RWPE2 (cell line): Measurements from ENCODE around the gene HPS3.
"Not testable (repeated sequence)": the region's sequence is repeated elsewhere in the genome, so short reads cannot be mapped to it uniquely, and the experiment has no call there.

Experiments
- ATAC-seq: fragments of 200-7000 bp; cut with Tn5 transposase; 3 replicates; pipeline ENCODE4 v1.9.1; 2021; ENCODE audit warnings: low read depth
- DNase-seq: peaks from one replicate; pipeline ENCODE4 v3.0.0-alpha.2; 2020; ENCODE audit warnings: low spot score
- H3K27ac ChIP-seq: fragments of 450-650 bp; 2 replicates; pipeline ENCODE4 v1.5.1; 2017; ENCODE audit warnings: mild to moderate bottlenecking; ENCODE audit not compliant: poor library complexity, severe bottlenecking
- H3K27me3 ChIP-seq: fragments of 250-450 bp; sonication (Bioruptor Pico); 2 replicates; pipeline ENCODE4 v1.5.1; 2021; ENCODE audit warnings: mild to moderate bottlenecking, moderate library complexity; ENCODE audit not compliant: insufficient read depth, poor library complexity, severe bottlenecking
- H3K36me3 ChIP-seq: fragments of 250-450 bp; sonication (Bioruptor Pico); 2 replicates; pipeline ENCODE4 v1.5.1; 2020; ENCODE audit warnings: low read depth, mild to moderate bottlenecking, moderate library complexity
- H3K4me1 ChIP-seq: fragments of 250-450 bp; sonication (Bioruptor Pico); 2 replicates; pipeline ENCODE4 v1.5.1; 2021; ENCODE audit warnings: mild to moderate bottlenecking, moderate library complexity; ENCODE audit not compliant: insufficient read depth, poor library complexity, severe bottlenecking
- H3K4me3 ChIP-seq: fragments of 250-450 bp; sonication (Bioruptor Pico); 2 replicates; pipeline ENCODE4 v1.5.1; 2021; ENCODE audit warnings: mild to moderate bottlenecking, moderate library complexity; ENCODE audit not compliant: severe bottlenecking
- H3K9me3 ChIP-seq: fragments of 250-450 bp; sonication (Bioruptor Pico); 2 replicates; pipeline ENCODE4 v1.5.1; 2021; ENCODE audit warnings: mild to moderate bottlenecking, moderate library complexity; ENCODE audit not compliant: severe bottlenecking
- TF ChIP-seq, protein P1 (sequence below): fragments of 450-650 bp; IDR thresholded peaks from one replicate; pipeline ENCODE4 v1.5.1; 2017; ENCODE audit warnings: mild to moderate bottlenecking, moderate library complexity; ENCODE audit not compliant: poor library complexity, severe bottlenecking

The HPS3 gene

DNA sequence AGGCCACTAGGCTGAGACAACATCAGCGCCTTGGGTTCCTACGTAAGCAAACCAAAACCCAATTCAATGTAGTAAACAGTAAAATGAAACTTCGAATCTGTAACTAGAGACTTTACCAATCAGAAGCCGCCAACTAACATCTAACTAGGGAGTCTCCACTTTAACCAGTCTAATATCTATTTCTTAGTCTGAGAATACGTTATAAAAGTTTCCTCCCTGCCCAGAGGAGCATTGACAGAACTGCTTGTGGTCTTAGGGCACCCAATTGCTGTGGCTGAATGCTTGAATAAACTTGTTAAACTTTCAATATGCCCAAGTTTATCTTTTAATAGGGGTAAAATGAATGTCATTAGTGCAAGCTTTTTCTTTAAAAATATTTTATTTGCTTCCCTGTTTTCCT is 87.9 kb downstream of the HPS3 start:
- H3K36me3 ChIP-seq, result no peaks in the 10 kb centered on the region
- ATAC-seq, result no peak
- no peak overlapping the region for H3K27ac ChIP-seq
- H3K9me3 ChIP-seq, result no peaks in the 10 kb centered on the region
- TF ChIP-seq, protein P1, sequence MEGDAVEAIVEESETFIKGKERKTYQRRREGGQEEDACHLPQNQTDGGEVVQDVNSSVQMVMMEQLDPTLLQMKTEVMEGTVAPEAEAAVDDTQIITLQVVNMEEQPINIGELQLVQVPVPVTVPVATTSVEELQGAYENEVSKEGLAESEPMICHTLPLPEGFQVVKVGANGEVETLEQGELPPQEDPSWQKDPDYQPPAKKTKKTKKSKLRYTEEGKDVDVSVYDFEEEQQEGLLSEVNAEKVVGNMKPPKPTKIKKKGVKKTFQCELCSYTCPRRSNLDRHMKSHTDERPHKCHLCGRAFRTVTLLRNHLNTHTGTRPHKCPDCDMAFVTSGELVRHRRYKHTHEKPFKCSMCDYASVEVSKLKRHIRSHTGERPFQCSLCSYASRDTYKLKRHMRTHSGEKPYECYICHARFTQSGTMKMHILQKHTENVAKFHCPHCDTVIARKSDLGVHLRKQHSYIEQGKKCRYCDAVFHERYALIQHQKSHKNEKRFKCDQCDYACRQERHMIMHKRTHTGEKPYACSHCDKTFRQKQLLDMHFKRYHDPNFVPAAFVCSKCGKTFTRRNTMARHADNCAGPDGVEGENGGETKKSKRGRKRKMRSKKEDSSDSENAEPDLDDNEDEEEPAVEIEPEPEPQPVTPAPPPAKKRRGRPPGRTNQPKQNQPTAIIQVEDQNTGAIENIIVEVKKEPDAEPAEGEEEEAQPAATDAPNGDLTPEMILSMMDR, result no peak
- no peak for DNase-seq
- H3K4me1 ChIP-seq, result peaks cover 5% of the 10 kb centered on the region
- no peaks in the 10 kb centered on the region for H3K27me3 ChIP-seq
- H3K4me3 ChIP-seq, result no peak overlapping the region

DNA sequence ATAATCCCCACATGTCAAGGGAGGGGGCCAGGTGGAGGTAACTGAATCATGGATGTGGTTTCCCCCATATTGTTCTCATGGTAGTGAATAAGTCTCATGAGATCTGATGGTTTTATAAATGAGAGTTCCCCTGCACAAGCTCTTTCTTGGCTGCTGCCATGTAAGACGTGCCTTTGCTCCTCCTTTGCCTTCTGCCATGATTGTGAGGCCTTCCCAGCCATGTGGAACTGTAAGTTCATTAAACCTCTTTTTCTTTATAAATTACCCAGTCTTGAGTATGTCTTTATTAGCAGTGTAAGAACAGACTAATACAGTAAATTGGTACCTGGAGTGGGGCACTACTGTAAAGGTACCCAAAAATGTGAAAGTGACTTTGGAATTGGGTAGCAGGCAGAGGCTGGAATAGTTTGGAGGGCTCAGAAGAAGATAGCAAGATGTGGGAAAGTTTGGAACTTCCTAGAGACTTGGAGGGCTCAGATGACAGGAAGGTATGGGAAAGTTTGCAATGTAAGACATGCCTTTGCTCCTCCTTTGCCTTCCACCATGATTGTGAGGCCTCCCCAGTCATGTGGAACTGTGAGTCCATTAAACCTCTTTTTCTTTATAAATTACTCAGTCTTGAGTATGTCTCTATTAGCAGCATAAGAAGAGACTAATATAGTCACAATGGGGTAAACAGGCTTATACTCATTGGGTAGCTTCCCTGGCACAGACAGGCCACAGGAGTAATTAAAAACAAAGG is 90.1 kb downstream of the HPS3 start:
- not testable (repeated sequence) for H3K27ac ChIP-seq, H3K4me3 ChIP-seq, H3K9me3 ChIP-seq, H3K36me3 ChIP-seq, H3K27me3 ChIP-seq, H3K4me1 ChIP-seq, ATAC-seq, DNase-seq

DNA sequence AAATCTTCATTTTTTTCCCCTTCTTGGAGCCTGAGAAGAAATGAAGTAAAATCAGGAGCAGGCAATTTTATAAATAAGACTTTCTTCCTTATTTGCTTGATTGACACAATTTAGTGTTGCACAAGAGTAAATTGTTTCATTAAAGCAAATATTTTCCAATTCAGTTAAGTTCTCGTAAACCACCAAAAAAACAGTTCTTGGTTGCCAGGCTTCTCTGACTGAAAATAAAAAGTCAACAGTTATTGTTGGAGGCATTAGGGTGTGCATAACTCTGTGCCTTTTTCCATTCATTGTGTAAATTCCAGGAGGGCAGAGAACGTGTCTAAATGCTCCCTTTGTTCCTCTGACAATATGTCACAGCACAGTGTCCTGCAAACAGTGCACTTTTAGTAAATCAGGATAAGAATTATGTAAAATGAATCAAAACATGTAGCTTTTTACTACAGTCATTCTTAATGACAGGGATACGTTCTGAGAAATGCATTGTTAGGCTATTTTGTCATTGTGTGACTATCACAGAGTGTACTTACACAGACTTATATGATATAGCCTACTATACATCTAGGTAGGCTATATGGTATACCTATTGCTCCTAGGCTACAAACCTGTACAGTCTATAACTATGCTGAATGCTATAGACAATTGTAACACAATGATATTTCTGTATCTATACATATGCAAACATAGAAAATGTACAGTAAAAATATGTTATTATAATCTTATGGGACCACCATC is 92.5 kb downstream of the HPS3 start, which contains the start of gene CP:
Gene CP (minus strand): TSS at position 47 of the 735 bp plus-strand sequence. CDS start 37 bp downstream, at position 10.
- Histone ChIP-seq H3K27me3 (no peaks in the 10 kb centered on the region), H3K9me3 (no peaks in the 10 kb centered on the region), H3K27ac (no peak within 1 kb of the TSS), H3K36me3 (no peaks in the 10 kb centered on the region), H3K4me3 (no peak within 1 kb of the TSS), H3K4me1 (peaks cover 14% of the 10 kb centered on the region)
- TF ChIP-seq, protein P1, result no peak
- ATAC-seq (no peak), DNase-seq (no peak)
